Nephron progenitor cell (in vitro differentiated cells): ENCODE data around the gene SORCS2.

ENCODE experiments used
- DNase-seq: peaks from one replicate; pipeline ENCODE4 v3.0.0; 2021
- H3K27ac Mint-ChIP-seq: 2 replicates; pipeline ENCODE4 v1.8.0; 2021; ENCODE audit warnings: mild to moderate bottlenecking, moderate library complexity, mixed read lengths
- H3K27me3 Mint-ChIP-seq: 2 replicates; pipeline ENCODE4 v1.8.0; 2021; ENCODE audit warnings: mild to moderate bottlenecking, low read depth, mixed read lengths; ENCODE audit not compliant: poor library complexity
- H3K36me3 Mint-ChIP-seq: 2 replicates; pipeline ENCODE4 v1.8.0; 2021; ENCODE audit warnings: low read depth, mixed read lengths
- H3K4me1 Mint-ChIP-seq: 2 replicates; pipeline ENCODE4 v1.8.0; 2021; ENCODE audit warnings: mixed read lengths
- H3K4me3 Mint-ChIP-seq: 2 replicates; pipeline ENCODE4 v1.8.0; 2021; ENCODE audit warnings: mild to moderate bottlenecking, moderate library complexity, mixed read lengths
- H3K9me3 Mint-ChIP-seq: 2 replicates; pipeline ENCODE4 v1.8.0; 2021; ENCODE audit warnings: mild to moderate bottlenecking, moderate library complexity, mixed read lengths
- TF ChIP-seq, protein P1 (sequence below): fragments of 200-600 bp; sonication (generic); IDR thresholded peaks from 2 replicates; pipeline ENCODE4 v1.5.0; 2021; ENCODE audit warnings: antibody characterized with exemption

SORCS2 gene

DNA sequence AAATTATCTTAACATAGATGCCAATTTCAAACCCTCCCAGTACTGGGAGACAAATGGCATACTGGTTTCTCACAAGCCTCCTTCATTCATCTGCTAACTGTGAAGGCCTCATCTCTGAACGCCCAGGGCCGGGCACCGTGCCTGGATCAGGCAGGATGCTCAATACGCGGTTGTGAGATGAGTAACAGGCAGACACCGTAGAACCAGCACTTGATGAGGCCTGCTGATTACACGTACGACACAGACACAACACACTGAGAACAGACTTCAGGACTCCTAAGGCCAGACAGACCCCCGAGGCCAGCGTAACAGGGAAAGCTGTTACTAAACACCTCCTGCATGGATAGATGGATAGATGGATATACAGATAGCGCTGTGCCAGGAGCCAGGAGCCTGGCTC, 592.7 kb downstream of the SORCS2 start:
- H3K36me3 Mint-ChIP-seq: peaks cover 53% of the 10 kb centered on the region
- H3K4me3 Mint-ChIP-seq: no peak overlapping the region
- H3K9me3 Mint-ChIP-seq: peaks cover 4% of the 10 kb centered on the region
- TF ChIP-seq, protein P1, sequence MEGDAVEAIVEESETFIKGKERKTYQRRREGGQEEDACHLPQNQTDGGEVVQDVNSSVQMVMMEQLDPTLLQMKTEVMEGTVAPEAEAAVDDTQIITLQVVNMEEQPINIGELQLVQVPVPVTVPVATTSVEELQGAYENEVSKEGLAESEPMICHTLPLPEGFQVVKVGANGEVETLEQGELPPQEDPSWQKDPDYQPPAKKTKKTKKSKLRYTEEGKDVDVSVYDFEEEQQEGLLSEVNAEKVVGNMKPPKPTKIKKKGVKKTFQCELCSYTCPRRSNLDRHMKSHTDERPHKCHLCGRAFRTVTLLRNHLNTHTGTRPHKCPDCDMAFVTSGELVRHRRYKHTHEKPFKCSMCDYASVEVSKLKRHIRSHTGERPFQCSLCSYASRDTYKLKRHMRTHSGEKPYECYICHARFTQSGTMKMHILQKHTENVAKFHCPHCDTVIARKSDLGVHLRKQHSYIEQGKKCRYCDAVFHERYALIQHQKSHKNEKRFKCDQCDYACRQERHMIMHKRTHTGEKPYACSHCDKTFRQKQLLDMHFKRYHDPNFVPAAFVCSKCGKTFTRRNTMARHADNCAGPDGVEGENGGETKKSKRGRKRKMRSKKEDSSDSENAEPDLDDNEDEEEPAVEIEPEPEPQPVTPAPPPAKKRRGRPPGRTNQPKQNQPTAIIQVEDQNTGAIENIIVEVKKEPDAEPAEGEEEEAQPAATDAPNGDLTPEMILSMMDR: no peak
- H3K27ac Mint-ChIP-seq: peak overlapping the region; percentile 39
- peaks cover 39% of the 10 kb centered on the region for H3K4me1 Mint-ChIP-seq
- DNase-seq: no peak
- H3K27me3 Mint-ChIP-seq: no peaks in the 10 kb centered on the region

DNA sequence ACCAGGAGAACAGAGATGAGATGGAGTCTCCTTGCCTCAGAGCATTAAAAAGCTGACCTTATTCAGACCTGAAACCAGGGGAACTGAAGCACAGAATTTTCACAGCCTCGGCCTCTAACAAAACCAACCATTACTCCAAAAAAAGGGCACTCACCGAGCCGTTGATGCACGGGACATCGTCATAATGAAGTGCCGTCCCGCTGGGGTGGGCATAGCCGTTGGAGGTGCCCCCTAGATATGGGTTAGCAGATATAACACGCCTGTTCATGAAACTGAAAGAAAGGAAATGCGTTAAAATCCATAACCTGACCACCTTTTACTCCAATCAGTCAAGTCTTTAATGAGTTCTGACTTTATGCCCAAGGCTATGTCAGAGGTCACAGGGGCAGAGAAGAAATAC, 593.7 kb downstream of the SORCS2 start:
- H3K9me3 Mint-ChIP-seq: no peaks in the 10 kb centered on the region
- no peaks in the 10 kb centered on the region for H3K27me3 Mint-ChIP-seq
- DNase-seq: no peak
- TF ChIP-seq, protein P1: no peak
- H3K36me3 Mint-ChIP-seq: peaks cover 48% of the 10 kb centered on the region
- H3K27ac Mint-ChIP-seq: peak overlapping the region; percentile 83
- H3K4me1 Mint-ChIP-seq: peaks cover 36% of the 10 kb centered on the region
- no peak overlapping the region for H3K4me3 Mint-ChIP-seq

- Mint-ChIP-seq H3K4me1 (peaks cover 32% of the 10 kb centered on the region), H3K9me3 (no peaks in the 10 kb centered on the region), H3K4me3 (no peak overlapping the region), H3K27ac (no peak overlapping the region), H3K36me3 (peaks cover 46% of the 10 kb centered on the region), H3K27me3 (no peaks in the 10 kb centered on the region)
- TF ChIP-seq, protein P1: no peak
- DNase-seq: no peak
Measured at GRCh38 chr4:7786517-7786916, 594.2 kb downstream of the SORCS2 start.

GRCh38 chr4:7787067-7787466, 594.7 kb downstream of the SORCS2 start:
- no peak overlapping the region for H3K4me3 Mint-ChIP-seq
- H3K36me3 Mint-ChIP-seq: peaks cover 45% of the 10 kb centered on the region
- no peak for DNase-seq
- no peaks in the 10 kb centered on the region for H3K27me3 Mint-ChIP-seq
- H3K27ac Mint-ChIP-seq: no peak overlapping the region
- H3K9me3 Mint-ChIP-seq: no peaks in the 10 kb centered on the region
- peaks cover 26% of the 10 kb centered on the region for H3K4me1 Mint-ChIP-seq
- TF ChIP-seq, protein P1: no peak

DNA sequence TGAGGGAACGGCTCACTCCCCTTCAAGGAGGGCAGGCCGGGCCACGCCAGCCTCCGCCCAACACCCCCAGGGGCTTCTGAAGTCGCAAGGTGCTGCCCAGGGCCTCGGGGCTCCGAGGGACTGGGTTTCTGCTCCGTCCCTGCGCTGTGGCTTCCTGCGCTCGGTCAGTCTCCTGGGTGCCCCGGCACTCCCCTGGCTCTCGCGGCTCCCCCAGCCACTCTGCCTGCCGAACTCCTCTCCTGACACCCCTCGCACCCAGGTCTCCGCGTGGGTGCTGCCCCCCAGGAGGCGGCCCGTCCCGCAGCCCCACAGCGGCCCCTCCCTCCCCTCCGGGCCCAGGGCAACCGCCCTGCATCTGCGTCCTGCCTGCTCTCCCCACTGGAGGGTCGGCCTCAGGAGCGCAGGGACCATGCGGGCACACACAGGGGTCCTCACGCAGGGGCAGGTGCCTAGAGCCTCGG, 595.4 kb downstream of the SORCS2 start:
- no peak for DNase-seq
- no peaks in the 10 kb centered on the region for H3K27me3 Mint-ChIP-seq
- H3K4me1 Mint-ChIP-seq: peaks cover 20% of the 10 kb centered on the region
- H3K9me3 Mint-ChIP-seq: no peaks in the 10 kb centered on the region
- TF ChIP-seq, protein P1: no peak
- H3K4me3 Mint-ChIP-seq: no peak overlapping the region
- H3K36me3 Mint-ChIP-seq: peaks cover 48% of the 10 kb centered on the region
- H3K27ac Mint-ChIP-seq: no peak overlapping the region

- H3K4me3 Mint-ChIP-seq: no peak overlapping the region
- no peak for DNase-seq
- no peaks in the 10 kb centered on the region for H3K9me3 Mint-ChIP-seq
- H3K27ac Mint-ChIP-seq: no peak overlapping the region
- H3K36me3 Mint-ChIP-seq: peaks cover 48% of the 10 kb centered on the region
- H3K27me3 Mint-ChIP-seq: no peaks in the 10 kb centered on the region
- TF ChIP-seq, protein P1: no peak
- peaks cover 18% of the 10 kb centered on the region for H3K4me1 Mint-ChIP-seq
Measured at GRCh38 chr4:7788193-7788592, 595.9 kb downstream of the SORCS2 start.
